NT2/D1 (cell line): ENCODE data around the gene CDHR4.

ENCODE experiments used
- YY1 ChIP-seq: IDR thresholded peaks from 2 replicates; pipeline ENCODE4 v1.6.1; 2011; ENCODE audit not compliant: insufficient read length, insufficient read depth
- ZNF274 ChIP-seq: IDR thresholded peaks from 2 replicates; pipeline ENCODE4 v1.6.1; 2011; ENCODE audit warnings: mild to moderate bottlenecking, low read depth, low read length

GRCh38 chr3:49841126-49841696 lies 41.5 kb upstream of the CDHR4 start:
- TF ChIP-seq ZNF274 (no peak), YY1 (no peak)
